Left lung (tissue), 10 donors: ENCODE measurements around the gene ALDH3A1. TPM values are rescaled to one million over a fixed set of nuclear protein-coding genes. Genes with fewer than 3 reads are reported as not detected.

Experiments
- ATAC-seq: fragments of 200-7000 bp; cut with Tn5 transposase; one replicate; pipeline ENCODE4 v1.9.1; 2020; ENCODE audit warnings: moderate library complexity
- DNase-seq, 4 donors: peaks; one replicate each; pipeline ENCODE4 v3.0.0-alpha.2; 2013 to 2020
- H3K27ac ChIP-seq, 2 donors: fragments of 200-600 bp; sonication (generic) in 1 of 2; one replicate each; pipeline versions ENCODE4 v1.5.0 to v1.8.0; 2020 to 2021
- H3K27me3 ChIP-seq, 2 donors: fragments of 200-600 bp; sonication (generic) in 1 of 2; one replicate each; pipeline versions ENCODE4 v1.5.0 to v1.8.0; 2020 to 2021
- H3K36me3 ChIP-seq, 2 donors: fragments of 200-600 bp; sonication (generic) in 1 of 2; one replicate each; pipeline versions ENCODE4 v1.5.0 to v1.8.0; 2020 to 2021
- H3K4me1 ChIP-seq, 2 donors: fragments of 200-600 bp; one replicate each; pipeline ENCODE4 v1.8.0; 2021
- H3K4me3 ChIP-seq, 2 donors: fragments of 200-600 bp; sonication (generic) in 1 of 2; one replicate each; pipeline versions ENCODE4 v1.5.0 to v1.8.0; 2020 to 2021; ENCODE audit warnings: mild to moderate bottlenecking in 1 of 2
- H3K9me3 ChIP-seq, 2 donors: fragments of 200-600 bp; sonication (generic) in 1 of 2; one replicate each; pipeline versions ENCODE4 v1.5.0 to v1.8.0; 2020 to 2021
- intact Hi-C, 2 donors: fragments of 100-400 bp; cut with DNase I; formaldehyde crosslinking; loops; one replicate each; pipeline versions ENCODE4 v1.11.2 to v1.14.2; 2022
- polyA plus RNA-seq, 6 donors: library from polyadenylated mRNA; unstranded; fragments of 120-200 nt; gene quantifications; one replicate each; pipeline ENCODE4 v1.2.1, GENCODE V29; 2013; ENCODE audit not compliant: insufficient read length in 6 of 6
- total RNA-seq, 2 donors: library from RNA; stranded (reverse); fragmentation: NEBNext Ultra II Directional; extraction: Animal tissue kit (Norgen Biotek cat#: 25700); gene quantifications; one replicate each; pipeline ENCODE4 v1.2.1, GENCODE V29; 2021
- TF ChIP-seq, protein P1 (sequence below), 2 donors: fragments of 200-600 bp; sonication (generic) in 1 of 2; IDR thresholded peaks; one replicate each; pipeline versions ENCODE4 v1.5.0 to v1.8.0; 2021; ENCODE audit warnings: antibody characterized with exemption in 2 of 2
- donor health status: DM: no; HTN: yes; CAD: no.
- donor health status: DM: no; HTN: no; CAD: no.

Gene ALDH3A1
- total and polyA plus RNA-seq, 8 donors, result 0.41 to 4.7 (median 0.68) TPM

GRCh38 chr17:19733953-19734526 lies 14.1 kb downstream of the ALDH3A1 start:
- H3K27ac ChIP-seq, result no peak overlapping the region
- TF ChIP-seq, protein P1, sequence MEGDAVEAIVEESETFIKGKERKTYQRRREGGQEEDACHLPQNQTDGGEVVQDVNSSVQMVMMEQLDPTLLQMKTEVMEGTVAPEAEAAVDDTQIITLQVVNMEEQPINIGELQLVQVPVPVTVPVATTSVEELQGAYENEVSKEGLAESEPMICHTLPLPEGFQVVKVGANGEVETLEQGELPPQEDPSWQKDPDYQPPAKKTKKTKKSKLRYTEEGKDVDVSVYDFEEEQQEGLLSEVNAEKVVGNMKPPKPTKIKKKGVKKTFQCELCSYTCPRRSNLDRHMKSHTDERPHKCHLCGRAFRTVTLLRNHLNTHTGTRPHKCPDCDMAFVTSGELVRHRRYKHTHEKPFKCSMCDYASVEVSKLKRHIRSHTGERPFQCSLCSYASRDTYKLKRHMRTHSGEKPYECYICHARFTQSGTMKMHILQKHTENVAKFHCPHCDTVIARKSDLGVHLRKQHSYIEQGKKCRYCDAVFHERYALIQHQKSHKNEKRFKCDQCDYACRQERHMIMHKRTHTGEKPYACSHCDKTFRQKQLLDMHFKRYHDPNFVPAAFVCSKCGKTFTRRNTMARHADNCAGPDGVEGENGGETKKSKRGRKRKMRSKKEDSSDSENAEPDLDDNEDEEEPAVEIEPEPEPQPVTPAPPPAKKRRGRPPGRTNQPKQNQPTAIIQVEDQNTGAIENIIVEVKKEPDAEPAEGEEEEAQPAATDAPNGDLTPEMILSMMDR (IDR thresholded peaks at IDR 0.05), result no peak

GRCh38 chr17:19731626-19732025 lies 16.5 kb downstream of the ALDH3A1 start:
- no peak for ATAC-seq

More at GRCh38 chr17:19733953-19734526, 14.1 kb downstream of the ALDH3A1 start:
- H3K36me3 ChIP-seq, result no peaks in the 10 kb centered on the region
- intact Hi-C loops, result no loop called here
- H3K4me3 ChIP-seq, result no peak overlapping the region
- no peaks in the 10 kb centered on the region for H3K27me3 ChIP-seq
- no peaks in the 10 kb centered on the region for H3K9me3 ChIP-seq
- ATAC-seq (no peak), DNase-seq (no peak)
- H3K4me1 ChIP-seq, result peaks cover 0 to 10% of the 10 kb centered on the region in 2 donors

GRCh38 chr17:19730843-19731242 lies 17.3 kb downstream of the ALDH3A1 start:
- Histone ChIP-seq H3K4me1 (peaks cover 12 to 37% of the 10 kb centered on the region in 2 donors), H3K4me3 (no peak overlapping the region), H3K36me3 (no peaks in the 10 kb centered on the region), H3K27me3 (no peaks in the 10 kb centered on the region), H3K9me3 (no peaks in the 10 kb centered on the region), H3K27ac (no peak overlapping the region)
- TF ChIP-seq, protein P1 (IDR thresholded peaks at IDR 0.05), result no peak
- no peak for ATAC-seq
- intact Hi-C loops, result no loop called here
- peak in 1 of 4 donors; percentile 55 for DNase-seq

More at GRCh38 chr17:19731626-19732025, 16.5 kb downstream of the ALDH3A1 start:
- no peak overlapping the region for H3K4me3 ChIP-seq
- H3K27me3 ChIP-seq, result no peaks in the 10 kb centered on the region
- intact Hi-C loops, result no loop called here
- H3K4me1 ChIP-seq, result peaks cover 12 to 30% of the 10 kb centered on the region in 2 donors
- TF ChIP-seq, protein P1 (IDR thresholded peaks at IDR 0.05), result no peak
- no peaks in the 10 kb centered on the region for H3K36me3 ChIP-seq
- DNase-seq, result peak in 1 of 4 donors; percentile 78
- no peaks in the 10 kb centered on the region for H3K9me3 ChIP-seq
- H3K27ac ChIP-seq, result no peak overlapping the region

DNA sequence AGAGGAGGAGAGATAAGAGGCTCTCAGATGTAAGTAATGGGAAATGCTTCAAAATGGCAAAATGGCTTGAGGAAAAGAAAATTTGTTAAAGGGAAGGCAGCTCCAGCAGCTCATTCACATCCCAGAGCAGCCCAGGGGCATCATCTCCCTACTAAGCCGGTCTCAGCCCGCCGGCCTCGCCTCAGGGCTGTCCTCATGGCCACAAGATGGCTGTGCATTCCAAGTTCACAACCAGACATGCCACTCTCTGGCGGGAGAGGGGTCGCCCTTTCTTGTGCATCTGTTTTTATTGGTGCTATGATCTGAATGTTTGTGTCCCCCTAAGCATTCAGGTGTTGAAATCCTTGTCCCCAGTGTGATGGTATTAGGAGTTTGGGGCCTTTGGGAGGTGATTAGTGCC lies 18.2 kb downstream of the ALDH3A1 start:
- intact Hi-C loops, result no loop called here
- DNase-seq (peak in 1 of 4 donors; percentile 46), ATAC-seq (no peak)
- H3K36me3 ChIP-seq, result no peaks in the 10 kb centered on the region
- H3K27me3 ChIP-seq, result no peaks in the 10 kb centered on the region
- no peaks in the 10 kb centered on the region for H3K9me3 ChIP-seq
- TF ChIP-seq, protein P1 (IDR thresholded peaks at IDR 0.05), result no peak
- no peak overlapping the region for H3K27ac ChIP-seq
- H3K4me1 ChIP-seq, result peaks cover 12 to 45% of the 10 kb centered on the region in 2 donors
- H3K4me3 ChIP-seq, result no peak overlapping the region

DNA sequence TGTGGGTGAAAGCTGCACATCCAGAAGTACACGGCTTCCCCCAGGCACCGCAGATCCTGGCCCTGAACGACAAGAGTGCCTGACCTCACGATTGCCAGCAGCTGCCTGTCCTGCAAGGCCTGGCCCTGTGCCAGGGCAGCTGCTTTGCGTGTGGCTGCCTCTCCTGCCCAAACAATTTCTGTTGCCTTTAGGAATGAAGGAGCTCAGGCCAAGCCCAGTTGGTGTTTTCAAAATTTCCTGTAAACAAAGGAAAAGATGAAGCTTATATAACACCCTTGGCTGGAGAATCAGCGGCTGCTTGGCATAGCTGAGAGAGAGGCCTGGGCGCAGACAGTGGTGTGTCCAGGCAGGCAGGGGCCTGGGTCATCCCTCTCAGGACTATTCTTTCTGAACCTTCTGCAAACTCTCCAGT lies 20.0 kb downstream of the ALDH3A1 start:
- DNase-seq (peak; percentile 79 to 90 (median 86)), ATAC-seq (peak; percentile 61)
- H3K27ac ChIP-seq, result peak overlapping the region; percentile 43 to 83
- H3K9me3 ChIP-seq, result no peaks in the 10 kb centered on the region
- TF ChIP-seq, protein P1 (IDR thresholded peaks at IDR 0.05), result no peak
- no peaks in the 10 kb centered on the region for H3K27me3 ChIP-seq
- intact Hi-C loops, result no loop called here
- no peak overlapping the region for H3K4me3 ChIP-seq
- H3K36me3 ChIP-seq, result no peaks in the 10 kb centered on the region
- peaks cover 12 to 55% of the 10 kb centered on the region in 2 donors for H3K4me1 ChIP-seq
